ENCODE results near the gene CYTL1.

The CYTL1 gene

GRCh38 chr4:4995103-4995907, 24.0 kb downstream of the CYTL1 start:
- peak; percentile 84 for TF ChIP-seq CTCF (IDR thresholded peaks at IDR 0.05; ENCODE audit: borderline replicate concordance, control extremely low read depth, extremely low read depth, insufficient read depth, missing control alignments)
- in situ Hi-C loops (cut with MboI; ENCODE audit: low sequenced_read_pairs, unreplicated experiment): loop anchor here (25.0 kb wide), 1 partner anchor 508 kb away; no protein-coding TSS in a partner anchor
- DNase-seq (ENCODE audit: low spot score): peak; percentile 82

GRCh38 chr4:4994312-4995097, 24.8 kb downstream of the CYTL1 start:
- TF ChIP-seq CTCF (IDR thresholded peaks at IDR 0.05; ENCODE audit: borderline replicate concordance, control extremely low read depth, extremely low read depth, insufficient read depth, missing control alignments): no peak
- in situ Hi-C loops (cut with MboI; ENCODE audit: low sequenced_read_pairs, unreplicated experiment): loop anchor here (25.0 kb wide), 1 partner anchor 507 kb away; no protein-coding TSS in a partner anchor

GRCh38 chr4:4992833-4993232, 26.4 kb downstream of the CYTL1 start:
- no peak for TF ChIP-seq CTCF (IDR thresholded peaks at IDR 0.05; ENCODE audit: borderline replicate concordance, control extremely low read depth, extremely low read depth, insufficient read depth, missing control alignments)
- DNase-seq (ENCODE audit: low spot score): no peak
- in situ Hi-C loops (cut with MboI; ENCODE audit: low sequenced_read_pairs, unreplicated experiment): loop anchor here (25.0 kb wide), 1 partner anchor 506 kb away; no protein-coding TSS in a partner anchor

More at GRCh38 chr4:4994312-4995097, 24.8 kb downstream of the CYTL1 start:
- no peak for DNase-seq (ENCODE audit: low spot score)

DNA sequence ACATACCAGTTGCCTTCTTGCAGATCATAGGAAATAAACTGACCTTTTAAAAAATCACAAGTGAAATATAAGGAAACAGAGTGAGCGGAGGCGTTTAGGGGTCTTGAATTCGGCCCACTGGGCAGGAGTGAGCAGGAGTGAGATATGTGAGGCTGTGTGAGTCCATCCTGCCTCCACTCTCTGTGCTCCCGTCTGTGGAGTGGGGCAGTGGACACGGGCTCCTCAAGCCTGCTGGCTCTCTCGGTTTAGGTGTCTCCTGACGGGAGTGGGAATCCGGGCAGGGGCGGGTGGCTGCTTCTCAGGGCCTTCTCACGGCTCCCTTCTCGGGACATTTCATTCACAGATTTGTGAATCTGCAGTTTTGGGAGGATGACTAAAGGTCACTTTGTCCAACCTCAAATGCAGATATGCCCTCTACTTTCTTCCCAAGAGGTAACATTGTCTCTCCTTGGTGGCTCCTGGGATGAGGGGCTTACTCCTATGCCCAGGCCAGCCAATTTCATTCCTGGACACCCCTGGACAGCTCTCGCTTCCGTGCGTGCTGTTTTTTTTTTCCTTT, 27.6 kb downstream of the CYTL1 start:
- no peak for TF ChIP-seq CTCF (IDR thresholded peaks at IDR 0.05; ENCODE audit: borderline replicate concordance, control extremely low read depth, extremely low read depth, insufficient read depth, missing control alignments)
- no peak for DNase-seq (ENCODE audit: low spot score)
- in situ Hi-C loops (cut with MboI; ENCODE audit: low sequenced_read_pairs, unreplicated experiment): loop anchor here (25.0 kb wide), 1 partner anchor 504 kb away; no protein-coding TSS in a partner anchor

GRCh38 chr4:4990857-4991540, 28.3 kb downstream of the CYTL1 start:
- DNase-seq (ENCODE audit: low spot score): no peak
- in situ Hi-C loops (cut with MboI; ENCODE audit: low sequenced_read_pairs, unreplicated experiment): loop anchor here (25.0 kb wide), 1 partner anchor 504 kb away; no protein-coding TSS in a partner anchor

More at GRCh38 chr4:4990857-4991540, 28.3 kb downstream of the CYTL1 start:
- TF ChIP-seq CTCF (IDR thresholded peaks at IDR 0.05; ENCODE audit: borderline replicate concordance, control extremely low read depth, extremely low read depth, insufficient read depth, missing control alignments): no peak

All from GM13976 (cell line).